Measurements from ENCODE around the gene PROM1.

Gene PROM1

DNA sequence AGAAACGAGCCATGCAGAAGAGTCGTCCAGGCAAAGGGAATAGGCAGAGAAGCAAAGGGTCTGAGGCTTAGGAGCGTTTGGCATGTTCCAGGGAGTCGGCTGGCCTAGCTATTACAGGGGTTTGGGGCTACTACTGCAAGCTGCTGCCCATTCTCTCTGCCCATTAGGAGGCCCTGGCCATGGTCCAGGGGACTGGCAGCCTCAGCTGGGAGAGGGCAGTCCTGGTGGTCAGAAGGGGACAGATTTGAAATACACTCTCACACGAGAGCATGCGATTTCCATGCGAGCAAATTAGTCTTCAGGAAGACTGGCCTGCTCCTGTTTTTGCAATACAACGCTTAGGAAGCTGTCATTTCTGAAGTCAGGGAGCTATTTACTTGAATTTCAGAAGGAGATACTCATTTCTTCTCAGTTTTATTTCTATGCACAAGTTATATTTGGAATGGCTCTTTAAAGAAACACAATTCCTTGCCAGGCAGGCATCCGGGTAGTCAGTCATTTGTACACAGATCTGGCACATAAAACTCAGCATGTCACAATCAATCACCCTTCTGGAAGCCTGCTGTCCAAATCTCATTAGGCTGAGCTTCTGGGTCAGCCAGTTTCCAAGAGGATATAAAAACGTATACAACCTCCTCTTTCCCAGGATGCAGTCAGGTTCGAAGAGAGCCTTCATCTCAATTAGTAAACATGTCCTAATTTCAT lies 27.0 kb downstream of the PROM1 start:
- no peak for DNase-seq

GRCh38 chr4:16055873-16056272 lies 27.9 kb downstream of the PROM1 start:
- no peak for DNase-seq

- DNase-seq = no peak
Observed at GRCh38 chr4:16055471-16055870, 28.4 kb downstream of the PROM1 start.

DNA sequence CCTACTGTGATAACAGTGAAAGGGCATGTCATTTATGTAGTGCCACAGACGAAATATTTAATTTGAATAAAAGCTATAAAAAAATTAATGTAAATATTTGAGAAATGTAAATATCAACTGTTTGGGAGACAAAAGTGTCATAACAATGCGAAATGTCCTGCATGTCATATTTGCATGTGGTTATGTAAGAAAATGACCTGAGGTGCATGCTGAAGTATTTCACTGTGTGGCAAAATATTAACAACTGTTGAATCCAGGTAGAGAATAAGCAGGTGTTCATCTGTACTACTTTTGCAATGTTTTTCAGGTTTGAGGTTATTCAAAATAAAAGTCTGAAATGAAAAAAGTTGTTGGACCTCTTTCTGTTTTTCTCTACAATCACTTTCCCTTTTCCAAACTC lies 30.9 kb downstream of the PROM1 start:
- no peak for DNase-seq

- no peak for DNase-seq
Observed at GRCh38 chr4:16051980-16052379, 31.8 kb downstream of the PROM1 start.

DNA sequence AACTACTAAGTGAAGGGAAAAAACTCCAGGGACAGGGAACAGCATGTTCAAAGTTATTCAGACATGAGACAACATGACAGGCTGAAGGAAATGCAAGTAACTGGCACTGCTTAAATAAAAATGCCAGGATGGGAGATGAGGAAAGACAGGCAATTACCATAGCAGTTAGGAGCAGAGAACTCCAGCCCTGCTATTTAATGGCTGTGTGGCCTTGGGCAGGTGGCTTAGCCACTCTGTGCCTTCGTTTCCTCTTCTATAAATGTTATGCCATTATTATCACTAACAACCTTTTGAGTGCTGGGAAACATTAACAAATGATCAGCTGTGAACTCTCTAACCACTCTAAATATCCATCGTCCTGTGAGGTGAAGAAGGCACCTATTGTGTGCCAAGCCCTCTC lies 32.7 kb downstream of the PROM1 start:
- no peak for DNase-seq

GRCh38 chr4:16050669-16051068 lies 33.2 kb downstream of the PROM1 start:
- DNase-seq = no peak

GRCh38 chr4:16048619-16049419 lies 35.0 kb downstream of the PROM1 start:
- no peak for DNase-seq

GRCh38 chr4:16045687-16046086 lies 38.1 kb downstream of the PROM1 start:
- DNase-seq = no peak

- DNase-seq = no peak
Observed at GRCh38 chr4:16043642-16044498, 40.0 kb downstream of the PROM1 start.

DNA sequence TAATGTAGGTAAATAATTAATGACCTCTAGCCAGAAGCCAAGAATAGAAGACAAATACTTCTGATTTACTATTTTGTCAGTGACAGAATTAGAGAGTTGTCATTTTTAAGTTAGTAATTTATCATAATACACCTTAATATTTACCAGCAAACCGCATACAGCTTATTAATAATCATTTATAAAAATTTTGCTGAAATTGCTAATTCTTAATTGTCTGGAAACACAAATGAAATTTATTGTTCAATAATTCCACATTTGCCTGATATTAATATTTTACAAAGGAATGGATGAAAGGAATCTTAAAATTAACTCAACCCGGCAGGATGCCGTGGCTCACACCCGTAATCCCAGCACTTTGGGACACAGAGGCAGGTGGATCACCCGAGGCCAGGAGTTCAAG lies 44.7 kb downstream of the PROM1 start:
- DNase-seq = no peak

DNA sequence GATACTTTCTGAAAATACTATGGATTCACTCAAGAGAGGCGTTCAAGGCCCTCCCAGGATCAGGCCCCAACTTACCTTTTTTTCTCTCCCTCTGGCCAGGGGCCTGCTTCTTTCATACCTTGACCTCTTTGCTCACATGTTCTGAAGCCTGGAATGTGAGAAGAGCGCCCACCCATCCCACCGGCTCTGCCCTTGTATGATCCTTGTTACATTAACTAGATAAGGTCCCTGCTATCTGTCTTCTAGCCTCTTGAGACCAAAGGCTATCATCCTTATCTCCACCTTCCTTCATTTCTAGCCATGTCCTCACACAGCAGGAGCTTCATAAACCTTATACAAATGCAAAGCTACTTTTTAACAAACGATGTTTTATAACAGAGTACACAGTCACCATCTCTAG lies 45.9 kb downstream of the PROM1 start:
- DNase-seq = no peak

DNA sequence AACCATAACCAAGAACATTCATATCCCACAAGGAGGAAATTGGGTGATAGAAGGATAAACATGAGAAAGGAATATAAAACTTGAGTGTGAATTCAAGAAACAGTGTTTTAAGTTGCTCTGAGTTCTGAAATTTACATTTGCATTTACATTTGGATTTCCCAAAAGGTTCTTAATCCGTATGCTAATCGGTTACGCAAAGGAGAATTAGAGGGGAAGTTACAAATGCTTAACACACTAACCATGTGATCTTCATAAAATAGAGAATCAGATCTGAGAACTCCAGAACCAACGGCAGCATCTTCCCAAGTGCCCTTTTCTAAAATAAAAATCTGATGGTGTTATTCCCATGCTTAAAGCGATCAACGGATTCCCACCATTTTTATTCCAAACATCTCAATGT lies 48.0 kb downstream of the PROM1 start:
- no peak for DNase-seq

GRCh38 chr4:16034010-16034748 lies 49.6 kb downstream of the PROM1 start:
- no peak for DNase-seq

DNA sequence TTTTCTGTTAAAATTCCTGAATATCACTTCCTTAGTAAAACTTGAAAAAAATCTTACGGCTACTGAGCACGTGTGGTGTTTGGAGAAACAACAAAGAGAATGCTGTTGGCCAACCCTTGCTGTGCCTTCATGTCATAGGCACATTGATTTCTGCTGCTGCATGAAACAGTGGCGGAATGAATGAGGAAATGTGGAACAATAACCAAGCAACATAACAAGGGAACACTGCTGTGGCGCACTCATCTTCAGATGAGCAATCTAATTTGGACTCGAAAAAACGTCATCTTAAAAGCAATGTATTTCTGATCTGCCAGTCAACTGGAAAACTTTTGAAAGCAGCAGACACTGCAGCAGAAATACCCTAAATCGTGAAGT lies 51.4 kb downstream of the PROM1 start:
- no peak for DNase-seq

- DNase-seq = no peak
Observed at GRCh38 chr4:16031546-16032395, 52.1 kb downstream of the PROM1 start.

DNA sequence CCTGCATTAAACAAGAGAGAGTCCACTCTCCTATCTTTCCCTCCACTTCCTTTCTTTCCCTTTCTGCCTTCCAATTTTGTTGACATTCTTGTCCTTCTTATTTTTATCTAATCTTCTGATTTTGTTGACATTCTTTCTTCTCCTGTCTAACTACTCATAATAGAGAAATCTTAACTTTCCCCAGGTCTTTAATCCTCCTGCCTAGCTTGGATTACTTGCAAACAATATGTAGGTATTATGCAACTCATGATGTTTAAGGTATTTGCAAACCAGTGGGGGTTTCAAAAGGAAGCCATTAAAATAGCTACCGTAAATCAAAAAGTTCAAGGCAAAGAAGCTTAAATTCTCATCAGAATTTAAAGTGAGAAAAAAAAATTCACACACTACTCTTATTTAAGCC lies 53.9 kb downstream of the PROM1 start:
- no peak for DNase-seq

- no peak for DNase-seq
Observed at GRCh38 chr4:16029262-16029661, 54.6 kb downstream of the PROM1 start.

- DNase-seq = no peak
Observed at GRCh38 chr4:16027626-16028025, 56.2 kb downstream of the PROM1 start.

- DNase-seq = no peak
Observed at GRCh38 chr4:16027114-16027513, 56.7 kb downstream of the PROM1 start.

GRCh38 chr4:16026160-16026761 lies 57.6 kb downstream of the PROM1 start:
- peak; percentile 5 to 69 for DNase-seq

- no peak for DNase-seq
Observed at GRCh38 chr4:16025268-16025667, 58.6 kb downstream of the PROM1 start.
